ENCODE measurements around the gene SYK.
"Not testable (repeated sequence)": the region's sequence is repeated elsewhere in the genome, so short reads cannot be mapped to it uniquely, and the experiment has no call there.

The SYK gene

GRCh38 chr9:90815944-90816357 lies 14.3 kb downstream of the SYK start:
- no peak overlapping the region for H3K27ac ChIP-seq (ENCODE audit: low read depth, low read length)
- H3K27me3 ChIP-seq (ENCODE audit: control insufficient read depth, insufficient read depth, low read length), result no peaks in the 10 kb centered on the region
- H3K36me3 ChIP-seq (ENCODE audit: control insufficient read depth, insufficient read depth, low read length), result no peaks in the 10 kb centered on the region
- H3K9ac ChIP-seq (ENCODE audit: low read length), result no peak overlapping the region
- H3K4me3 ChIP-seq (ENCODE audit: low read length), result no peak overlapping the region
- no peaks in the 10 kb centered on the region for H3K4me1 ChIP-seq (ENCODE audit: control insufficient read depth, insufficient read depth, low read length)

DNA sequence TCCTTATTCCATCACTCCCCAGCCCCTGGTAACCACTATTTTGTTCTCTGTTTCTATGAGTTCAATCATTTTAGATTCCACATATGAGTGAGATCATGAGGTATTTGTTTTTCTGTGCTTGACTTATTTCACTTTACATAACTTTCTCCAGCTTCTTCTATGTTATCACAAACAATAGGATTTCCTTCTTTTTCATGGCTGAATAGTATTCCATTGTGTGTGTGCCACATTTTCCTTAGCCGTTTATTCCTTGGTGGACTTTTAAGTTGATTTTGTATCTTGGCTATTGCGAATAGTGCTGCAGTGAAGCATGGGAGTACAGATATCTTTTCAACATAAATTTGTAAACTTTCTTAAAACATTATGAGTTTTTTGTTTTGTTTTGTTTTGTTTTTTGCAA lies 15.1 kb downstream of the SYK start:
- Histone ChIP-seq H3K4me3 (ENCODE audit: low read length) (no peak overlapping the region), H3K27ac (ENCODE audit: low read depth, low read length) (no peak overlapping the region), H3K27me3 (ENCODE audit: control insufficient read depth, insufficient read depth, low read length) (no peaks in the 10 kb centered on the region), H3K4me1 (ENCODE audit: control insufficient read depth, insufficient read depth, low read length) (no peaks in the 10 kb centered on the region), H3K9ac (ENCODE audit: low read length) (no peak overlapping the region), H3K36me3 (ENCODE audit: control insufficient read depth, insufficient read depth, low read length) (peaks cover 1% of the 10 kb centered on the region)

- no peaks in the 10 kb centered on the region for H3K27me3 ChIP-seq (ENCODE audit: control insufficient read depth, insufficient read depth, low read length)
- no peaks in the 10 kb centered on the region for H3K4me1 ChIP-seq (ENCODE audit: control insufficient read depth, insufficient read depth, low read length)
- no peak overlapping the region for H3K27ac ChIP-seq (ENCODE audit: low read depth, low read length)
- no peak overlapping the region for H3K9ac ChIP-seq (ENCODE audit: low read length)
- peaks cover 2% of the 10 kb centered on the region for H3K36me3 ChIP-seq (ENCODE audit: control insufficient read depth, insufficient read depth, low read length)
- H3K4me3 ChIP-seq (ENCODE audit: low read length), result no peak overlapping the region
Measured at GRCh38 chr9:90818279-90818678, 16.7 kb downstream of the SYK start.

GRCh38 chr9:90820406-90820805 lies 18.8 kb downstream of the SYK start:
- not testable (repeated sequence) for H3K9ac ChIP-seq (ENCODE audit: low read length); H3K27ac ChIP-seq (ENCODE audit: low read depth, low read length); H3K36me3 ChIP-seq (ENCODE audit: control insufficient read depth, insufficient read depth, low read length); H3K4me1 ChIP-seq (ENCODE audit: control insufficient read depth, insufficient read depth, low read length); H3K4me3 ChIP-seq (ENCODE audit: low read length); H3K27me3 ChIP-seq (ENCODE audit: control insufficient read depth, insufficient read depth, low read length)

GRCh38 chr9:90821236-90821635 lies 19.6 kb downstream of the SYK start:
- H3K36me3 ChIP-seq (ENCODE audit: control insufficient read depth, insufficient read depth, low read length); H3K4me3 ChIP-seq (ENCODE audit: low read length); H3K4me1 ChIP-seq (ENCODE audit: control insufficient read depth, insufficient read depth, low read length); H3K27ac ChIP-seq (ENCODE audit: low read depth, low read length); H3K27me3 ChIP-seq (ENCODE audit: control insufficient read depth, insufficient read depth, low read length); H3K9ac ChIP-seq (ENCODE audit: low read length): not testable (repeated sequence)

- Histone ChIP-seq H3K4me3 (ENCODE audit: low read length) (no peak overlapping the region), H3K27ac (ENCODE audit: low read depth, low read length) (no peak overlapping the region), H3K27me3 (ENCODE audit: control insufficient read depth, insufficient read depth, low read length) (no peaks in the 10 kb centered on the region), H3K36me3 (ENCODE audit: control insufficient read depth, insufficient read depth, low read length) (peaks cover 2% of the 10 kb centered on the region), H3K9ac (ENCODE audit: low read length) (no peak overlapping the region), H3K4me1 (ENCODE audit: control insufficient read depth, insufficient read depth, low read length) (no peaks in the 10 kb centered on the region)
Measured at GRCh38 chr9:90821697-90822096, 20.1 kb downstream of the SYK start.

- Histone ChIP-seq H3K27ac (ENCODE audit: low read depth, low read length) (no peak overlapping the region), H3K36me3 (ENCODE audit: control insufficient read depth, insufficient read depth, low read length) (peaks cover 2% of the 10 kb centered on the region), H3K9ac (ENCODE audit: low read length) (no peak overlapping the region), H3K4me3 (ENCODE audit: low read length) (no peak overlapping the region), H3K27me3 (ENCODE audit: control insufficient read depth, insufficient read depth, low read length) (no peaks in the 10 kb centered on the region), H3K4me1 (ENCODE audit: control insufficient read depth, insufficient read depth, low read length) (no peaks in the 10 kb centered on the region)
Measured at GRCh38 chr9:90822866-90823265, 21.2 kb downstream of the SYK start.

DNA sequence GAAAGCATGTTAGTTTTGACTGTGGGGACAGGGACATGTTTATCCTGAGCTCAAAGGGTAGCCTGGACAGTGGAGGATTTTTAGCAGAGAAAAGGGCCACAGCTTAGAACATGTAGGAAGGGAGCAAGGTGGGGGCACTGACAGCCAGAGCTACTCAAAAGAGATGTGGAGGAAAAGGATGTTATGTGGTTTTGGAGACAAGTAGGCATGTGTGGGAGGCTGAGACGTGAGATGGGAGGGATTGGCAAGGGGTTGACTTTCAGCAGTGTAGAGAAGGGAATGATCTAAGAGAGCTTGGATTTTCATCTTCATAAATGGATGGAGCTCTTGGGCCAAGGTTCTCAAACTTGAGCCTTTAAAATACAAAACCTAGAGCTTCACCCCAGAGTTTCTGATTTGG lies 24.0 kb downstream of the SYK start:
- Histone ChIP-seq H3K27me3 (ENCODE audit: control insufficient read depth, insufficient read depth, low read length) (no peaks in the 10 kb centered on the region), H3K4me1 (ENCODE audit: control insufficient read depth, insufficient read depth, low read length) (no peaks in the 10 kb centered on the region), H3K27ac (ENCODE audit: low read depth, low read length) (no peak overlapping the region), H3K36me3 (ENCODE audit: control insufficient read depth, insufficient read depth, low read length) (peaks cover 2% of the 10 kb centered on the region), H3K9ac (ENCODE audit: low read length) (no peak overlapping the region), H3K4me3 (ENCODE audit: low read length) (no peak overlapping the region)

GRCh38 chr9:90826326-90827020 lies 24.9 kb downstream of the SYK start:
- Histone ChIP-seq H3K36me3 (ENCODE audit: control insufficient read depth, insufficient read depth, low read length) (peaks cover 2% of the 10 kb centered on the region), H3K4me1 (ENCODE audit: control insufficient read depth, insufficient read depth, low read length) (no peaks in the 10 kb centered on the region), H3K9ac (ENCODE audit: low read length) (no peak overlapping the region), H3K27ac (ENCODE audit: low read depth, low read length) (no peak overlapping the region), H3K4me3 (ENCODE audit: low read length) (no peak overlapping the region), H3K27me3 (ENCODE audit: control insufficient read depth, insufficient read depth, low read length) (no peaks in the 10 kb centered on the region)

- H3K27me3 ChIP-seq (ENCODE audit: control insufficient read depth, insufficient read depth, low read length), result no peaks in the 10 kb centered on the region
- no peak overlapping the region for H3K27ac ChIP-seq (ENCODE audit: low read depth, low read length)
- H3K36me3 ChIP-seq (ENCODE audit: control insufficient read depth, insufficient read depth, low read length), result no peaks in the 10 kb centered on the region
- H3K4me3 ChIP-seq (ENCODE audit: low read length), result no peak overlapping the region
- H3K4me1 ChIP-seq (ENCODE audit: control insufficient read depth, insufficient read depth, low read length), result no peaks in the 10 kb centered on the region
- H3K9ac ChIP-seq (ENCODE audit: low read length), result no peak overlapping the region
Measured at GRCh38 chr9:90827181-90827871, 25.7 kb downstream of the SYK start.

- no peaks in the 10 kb centered on the region for H3K4me1 ChIP-seq (ENCODE audit: control insufficient read depth, insufficient read depth, low read length)
- no peak overlapping the region for H3K9ac ChIP-seq (ENCODE audit: low read length)
- H3K27ac ChIP-seq (ENCODE audit: low read depth, low read length), result no peak overlapping the region
Measured at GRCh38 chr9:90830051-90830450, 28.4 kb downstream of the SYK start.

GRCh38 chr9:90830977-90831376 lies 29.4 kb downstream of the SYK start:
- Histone ChIP-seq H3K36me3 (ENCODE audit: control insufficient read depth, insufficient read depth, low read length) (no peaks in the 10 kb centered on the region), H3K27me3 (ENCODE audit: control insufficient read depth, insufficient read depth, low read length) (no peaks in the 10 kb centered on the region), H3K27ac (ENCODE audit: low read depth, low read length) (no peak overlapping the region), H3K4me3 (ENCODE audit: low read length) (no peak overlapping the region), H3K9ac (ENCODE audit: low read length) (no peak overlapping the region), H3K4me1 (ENCODE audit: control insufficient read depth, insufficient read depth, low read length) (no peaks in the 10 kb centered on the region)

More at GRCh38 chr9:90830051-90830450, 28.4 kb downstream of the SYK start:
- Histone ChIP-seq H3K36me3 (ENCODE audit: control insufficient read depth, insufficient read depth, low read length) (no peaks in the 10 kb centered on the region), H3K4me3 (ENCODE audit: low read length) (no peak overlapping the region), H3K27me3 (ENCODE audit: control insufficient read depth, insufficient read depth, low read length) (no peaks in the 10 kb centered on the region)

DNA sequence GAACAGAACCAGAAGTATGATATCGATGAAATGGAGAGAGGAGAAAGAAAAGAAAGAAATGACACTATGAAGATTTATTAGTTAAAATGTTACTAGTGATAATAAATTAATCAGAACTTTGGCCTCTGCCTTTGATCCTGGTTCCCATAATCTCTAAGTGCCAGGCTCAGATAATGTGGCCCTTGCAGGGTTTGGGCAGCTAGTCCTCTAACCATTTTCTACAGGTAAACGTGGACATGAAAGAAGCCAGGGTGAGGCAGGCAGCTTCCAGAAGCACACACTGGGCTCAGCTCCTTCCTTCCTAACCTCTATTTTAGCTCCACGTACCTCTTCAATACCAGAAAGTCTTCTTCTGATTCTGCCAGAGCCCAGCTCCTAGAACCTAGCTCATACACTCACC lies 30.6 kb downstream of the SYK start:
- H3K27ac ChIP-seq (ENCODE audit: low read depth, low read length), result no peak overlapping the region

More for the DNA sequence above, 30.6 kb downstream of the SYK start:
- H3K4me3 ChIP-seq (ENCODE audit: low read length), result no peak overlapping the region
- no peak overlapping the region for H3K9ac ChIP-seq (ENCODE audit: low read length)
- H3K36me3 ChIP-seq (ENCODE audit: control insufficient read depth, insufficient read depth, low read length), result no peaks in the 10 kb centered on the region
- H3K27me3 ChIP-seq (ENCODE audit: control insufficient read depth, insufficient read depth, low read length), result no peaks in the 10 kb centered on the region
- no peaks in the 10 kb centered on the region for H3K4me1 ChIP-seq (ENCODE audit: control insufficient read depth, insufficient read depth, low read length)

All from rectal smooth muscle tissue (tissue), 1 donor.